Astrocyte (in vitro differentiated cells and primary cell): ENCODE results near the gene TERT. TPM values are rescaled to one million over a fixed set of nuclear protein-coding genes. Genes with fewer than 3 reads are reported as not detected.
"Not testable (repeated sequence)": the region's sequence is repeated elsewhere in the genome, so short reads cannot be mapped to it uniquely, and the experiment has no call there.

Experiments
- DNase-seq: peaks from one replicate; pipeline ENCODE4 v3.0.0-alpha.2; 2010; ENCODE audit warnings: low read depth
- FAIRE-seq: peaks from 2 replicates; lab custom pipeline; 2011; peaks lifted over from hg19 to GRCh38; lab: Jason Lieb, UNC
- H2AFZ ChIP-seq: 2 replicates; pipeline ENCODE4 v1.6.0; 2012; ENCODE audit warnings: low read depth, low read length, inconsistent platforms
- H3K27ac ChIP-seq: 2 replicates; pipeline ENCODE4 v1.5.1; 2011; ENCODE audit warnings: low read depth, low read length, inconsistent platforms
- H3K27me3 ChIP-seq: 2 replicates; pipeline ENCODE4 v1.6.0; 2011; ENCODE audit warnings: low read length, inconsistent platforms; ENCODE audit not compliant: insufficient read depth
- H3K36me3 ChIP-seq: 2 replicates; pipeline ENCODE4 v1.5.1; 2011; ENCODE audit warnings: low read length, inconsistent platforms; ENCODE audit not compliant: insufficient read depth
- H3K4me1 ChIP-seq: 2 replicates; pipeline ENCODE4 v1.5.1; 2011; ENCODE audit warnings: low read length, inconsistent platforms; ENCODE audit not compliant: insufficient read depth
- H3K4me2 ChIP-seq: 2 replicates; pipeline ENCODE4 v1.6.0; 2012; ENCODE audit warnings: low read length, inconsistent platforms
- H3K4me3 ChIP-seq: 2 replicates; pipeline ENCODE4 v1.5.1; 2011; ENCODE audit warnings: low read depth, mild to moderate bottlenecking, low read length, inconsistent platforms; ENCODE audit not compliant: insufficient read depth
- H3K79me2 ChIP-seq: 2 replicates; pipeline ENCODE4 v1.6.0; 2012; ENCODE audit warnings: mild to moderate bottlenecking, low read length, inconsistent platforms; ENCODE audit not compliant: insufficient read depth
- H3K9ac ChIP-seq: 2 replicates; pipeline ENCODE4 v1.6.0; 2012; ENCODE audit warnings: mild to moderate bottlenecking, low read length, inconsistent platforms
- H3K9me3 ChIP-seq: 2 replicates; pipeline ENCODE4 v1.5.1; 2012; ENCODE audit warnings: low read depth, mild to moderate bottlenecking, low read length, inconsistent platforms; ENCODE audit not compliant: insufficient read depth
- H4K20me1 ChIP-seq: 2 replicates; pipeline ENCODE4 v1.6.0; 2012; ENCODE audit warnings: low read length, inconsistent platforms; ENCODE audit not compliant: insufficient read depth
- H3K27ac Mint-ChIP-seq: one replicate; pipeline ENCODE4 v1.8.0; 2021; ENCODE audit warnings: mild to moderate bottlenecking, mixed read lengths; ENCODE audit not compliant: unreplicated experiment
- H3K27me3 Mint-ChIP-seq: one replicate; pipeline ENCODE4 v1.8.0; 2021; ENCODE audit warnings: low read depth, mixed read lengths; ENCODE audit not compliant: unreplicated experiment
- H3K36me3 Mint-ChIP-seq: one replicate; pipeline ENCODE4 v1.8.0; 2021; ENCODE audit warnings: low read depth, mixed read lengths; ENCODE audit not compliant: unreplicated experiment
- H3K4me1 Mint-ChIP-seq: one replicate; pipeline ENCODE4 v1.8.0; 2021; ENCODE audit warnings: low read depth, mixed read lengths; ENCODE audit not compliant: unreplicated experiment
- H3K4me3 Mint-ChIP-seq: one replicate; pipeline ENCODE4 v1.8.0; 2021; ENCODE audit warnings: mild to moderate bottlenecking, moderate library complexity, mixed read lengths; ENCODE audit not compliant: unreplicated experiment
- H3K9me3 Mint-ChIP-seq: one replicate; pipeline ENCODE4 v1.8.0; 2021; ENCODE audit warnings: mild to moderate bottlenecking, mixed read lengths; ENCODE audit not compliant: unreplicated experiment
- CTCF ChIP-seq: IDR thresholded peaks from 2 replicates; pipeline ENCODE4 v1.5.1; 2011; ENCODE audit warnings: low read depth, mild to moderate bottlenecking, inconsistent platforms, low read length, moderate library complexity; ENCODE audit not compliant: insufficient read depth
- EZH2 ChIP-seq: IDR thresholded peaks from 2 replicates; pipeline ENCODE4 v1.6.1; 2012; ENCODE audit warnings: mild to moderate bottlenecking, low read length, inconsistent platforms; ENCODE audit not compliant: insufficient read depth
- total RNA-seq: library from RNA; stranded (reverse); gene quantifications from 2 replicates; pipeline ENCODE4 v1.2.1, GENCODE V29; 2021

Gene TERT
- total RNA-seq, 1 donor from 2014 or later = 0.50 TPM

GRCh38 chr5:1288439-1289335, 6.2 kb downstream of the TERT start:
- no peak overlapping the region for H3K27ac Mint-ChIP-seq
- H3K4me3 Mint-ChIP-seq = no peak overlapping the region
- H3K27me3 Mint-ChIP-seq = peaks cover 18% of the 10 kb centered on the region
- peaks cover 2% of the 10 kb centered on the region for H3K36me3 Mint-ChIP-seq
- H3K9me3 Mint-ChIP-seq = peaks cover 3% of the 10 kb centered on the region
- no peak overlapping the region for H3K4me3 ChIP-seq
- no peak overlapping the region for H3K27ac ChIP-seq
- H3K9me3 ChIP-seq = no peaks in the 10 kb centered on the region
- H3K79me2 ChIP-seq = no peaks in the 10 kb centered on the region
- H3K9ac ChIP-seq = no peak overlapping the region
- no peak overlapping the region for H3K4me2 ChIP-seq
- H4K20me1 ChIP-seq = no peaks in the 10 kb centered on the region
- H2AFZ ChIP-seq = no peak overlapping the region
- no peaks in the 10 kb centered on the region for H3K4me1 ChIP-seq
- TF ChIP-seq EZH2 = no peak
- no peak for TF ChIP-seq CTCF
- no peak for DNase-seq
- no peak for FAIRE-seq
- no peaks in the 10 kb centered on the region for H3K27me3 ChIP-seq
- no peaks in the 10 kb centered on the region for H3K4me1 Mint-ChIP-seq
- H3K36me3 ChIP-seq = no peaks in the 10 kb centered on the region

- FAIRE-seq (no peak), DNase-seq (no peak)
- H3K27me3 ChIP-seq = no peaks in the 10 kb centered on the region
- Mint-ChIP-seq H3K27ac (no peak overlapping the region), H3K27me3 (peaks cover 9% of the 10 kb centered on the region), H3K36me3 (no peaks in the 10 kb centered on the region), H3K4me1 (no peaks in the 10 kb centered on the region), H3K4me3 (no peak overlapping the region), H3K9me3 (peaks cover 3% of the 10 kb centered on the region)
- no peaks in the 10 kb centered on the region for H3K9me3 ChIP-seq
- no peaks in the 10 kb centered on the region for H4K20me1 ChIP-seq
- no peaks in the 10 kb centered on the region for H3K36me3 ChIP-seq
- TF ChIP-seq EZH2 = no peak
- no peak for TF ChIP-seq CTCF
- H3K4me1 ChIP-seq = no peaks in the 10 kb centered on the region
- no peak overlapping the region for H3K9ac ChIP-seq
- H2AFZ ChIP-seq = no peak overlapping the region
- H3K27ac ChIP-seq = no peak overlapping the region
- H3K79me2 ChIP-seq = no peaks in the 10 kb centered on the region
- no peak overlapping the region for H3K4me2 ChIP-seq
- H3K4me3 ChIP-seq = no peak overlapping the region
Observed at GRCh38 chr5:1285883-1286291, 9.0 kb downstream of the TERT start.

GRCh38 chr5:1285141-1285540, 9.7 kb downstream of the TERT start:
- Histone ChIP-seq H3K36me3 (no peaks in the 10 kb centered on the region), H3K9me3 (no peaks in the 10 kb centered on the region), H3K27ac (no peak overlapping the region), H3K9ac (no peak overlapping the region), H3K4me3 (no peak overlapping the region), H3K4me2 (no peak overlapping the region), H4K20me1 (no peaks in the 10 kb centered on the region), H3K4me1 (no peaks in the 10 kb centered on the region), H3K79me2 (no peaks in the 10 kb centered on the region), H3K27me3 (no peaks in the 10 kb centered on the region), H2AFZ (no peak overlapping the region)
- no peak for TF ChIP-seq CTCF
- TF ChIP-seq EZH2 = no peak
- Mint-ChIP-seq H3K9me3 (peaks cover 3% of the 10 kb centered on the region), H3K4me1 (no peaks in the 10 kb centered on the region), H3K36me3 (no peaks in the 10 kb centered on the region), H3K27ac (no peak overlapping the region), H3K4me3 (no peak overlapping the region), H3K27me3 (peaks cover 9% of the 10 kb centered on the region)
- DNase-seq (no peak), FAIRE-seq (no peak)

- not testable (repeated sequence) for H3K9me3 Mint-ChIP-seq, H3K79me2 ChIP-seq, H3K4me1 ChIP-seq, H3K4me3 ChIP-seq, H3K27me3 ChIP-seq, H3K4me1 Mint-ChIP-seq, H3K27ac ChIP-seq, FAIRE-seq, H3K36me3 ChIP-seq, H3K4me3 Mint-ChIP-seq, H3K9me3 ChIP-seq, H3K4me2 ChIP-seq, H4K20me1 ChIP-seq, H3K27me3 Mint-ChIP-seq, H3K36me3 Mint-ChIP-seq, H2AFZ ChIP-seq, DNase-seq, H3K9ac ChIP-seq
- H3K27ac Mint-ChIP-seq = peak overlapping the region; percentile 80
Observed at GRCh38 chr5:1284336-1284970, 10.4 kb downstream of the TERT start.
